Liver (tissue), 3 donors: ENCODE data around the gene FBN3.

Experiments
- ATF3 ChIP-seq: IDR thresholded peaks from 2 replicates; pipeline ENCODE4 v1.6.1; 2016; ENCODE audit warnings: antibody characterized with exemption
- CTCF ChIP-seq: fragments of 150-350 bp; IDR thresholded peaks from 2 replicates; pipeline ENCODE4 v1.5.1; 2017; ENCODE audit warnings: improper control_type of control experiment, low read depth, low read length; ENCODE audit not compliant: missing input control
- EGR1 ChIP-seq, 2 donors: IDR thresholded peaks; 2 replicates each; pipeline ENCODE4 v1.6.1; 2016 to 2018; ENCODE audit warnings: antibody characterized with exemption in 2 of 2, low read depth in 2 of 2
- GABPA ChIP-seq, 2 donors: IDR thresholded peaks in 1 of 2; conservative IDR thresholded peaks in 1 of 2; 2 replicates each; pipeline ENCODE4 v1.6.1; 2016; ENCODE audit warnings: antibody characterized with exemption in 2 of 2, mild to moderate bottlenecking in 1 of 2, moderate library complexity in 1 of 2
- HNF4A ChIP-seq, 2 donors: conservative IDR thresholded peaks; 2 replicates each; pipeline ENCODE4 v1.6.1; 2016; ENCODE audit warnings: antibody characterized with exemption in 2 of 2, mild to moderate bottlenecking in 2 of 2
- JUND ChIP-seq, 2 donors: IDR thresholded peaks; 2 replicates each; pipeline ENCODE4 v1.6.1; 2016; ENCODE audit warnings: antibody characterized with exemption in 2 of 2
- MAX ChIP-seq: IDR thresholded peaks from 2 replicates; pipeline ENCODE4 v1.6.1; 2016; ENCODE audit warnings: antibody characterized with exemption
- RAD21 ChIP-seq, 2 donors: IDR thresholded peaks; 2 replicates each; pipeline ENCODE4 v1.6.1; 2016; ENCODE audit warnings: antibody characterized with exemption in 2 of 2, mild to moderate bottlenecking in 2 of 2
- REST ChIP-seq: IDR thresholded peaks from 2 replicates; pipeline ENCODE4 v1.6.1; 2016; ENCODE audit warnings: antibody characterized with exemption, mild to moderate bottlenecking
- RXRA ChIP-seq, 2 donors: IDR thresholded peaks; 2 replicates each; pipeline ENCODE4 v1.6.1; 2017 to 2018; ENCODE audit warnings: antibody characterized with exemption in 2 of 2, mild to moderate bottlenecking in 1 of 2
- SP1 ChIP-seq: IDR thresholded peaks from 2 replicates; pipeline ENCODE4 v1.6.1; 2018; ENCODE audit warnings: antibody characterized with exemption, mild to moderate bottlenecking
- TAF1 ChIP-seq: conservative IDR thresholded peaks from 2 replicates; pipeline ENCODE4 v1.6.1; 2016; ENCODE audit warnings: antibody characterized with exemption, mild to moderate bottlenecking
- YY1 ChIP-seq: IDR thresholded peaks from 2 replicates; pipeline ENCODE4 v1.6.1; 2016; ENCODE audit warnings: antibody characterized with exemption, mild to moderate bottlenecking
- donor health status: healthy.
- donor health status: healthy.

GRCh38 chr19:8163759-8164158, 14.4 kb upstream of the FBN3 start:
- no peak for TF ChIP-seq CTCF
- no peak for TF ChIP-seq RXRA (IDR thresholded peaks at IDR 0.05)
- TF ChIP-seq MAX, result no peak
- TF ChIP-seq GABPA (IDR thresholded peaks at IDR 0.05 in 1 of 2, conservative IDR thresholded peaks at IDR 0.05 in 1 of 2), result no peak
- no peak for TF ChIP-seq JUND (IDR thresholded peaks at IDR 0.05)
- TF ChIP-seq YY1, result no peak
- TF ChIP-seq REST, result no peak
- TF ChIP-seq RAD21 (IDR thresholded peaks at IDR 0.05), result no peak
- TF ChIP-seq EGR1 (IDR thresholded peaks at IDR 0.05; ENCODE audit: low read depth in 2 of 2), result no peak
- no peak for TF ChIP-seq TAF1
- TF ChIP-seq SP1, result no peak
- no peak for TF ChIP-seq ATF3
- TF ChIP-seq HNF4A (conservative IDR thresholded peaks at IDR 0.05), result no peak
